HEK293 (cell line): ENCODE data around the gene MPV17.

Experiments
- CTCF ChIA-PET: fragments of 350-600 bp; formaldehyde crosslinking; extraction: SDS; loops from one replicate; lab custom pipeline; 2021; ENCODE audit warnings: antibody characterized with exemption; lab: Yijun Ruan, JAX
- POLR2A ChIA-PET: fragments of 300-600 bp; formaldehyde crosslinking; extraction: SDS; loops from one replicate; lab custom pipeline; 2020; ENCODE audit warnings: antibody characterized with exemption, inconsistent platforms; lab: Yijun Ruan, JAX
- H3K27ac ChIP-seq: fragments of 200-500 bp; sonication (Bioruptor generic); 2 replicates; pipeline ENCODE4 v1.5.1; 2014; ENCODE audit warnings: low read depth, low read length, control low read depth, inconsistent platforms; ENCODE audit errors: extremely low read depth
- H3K36me3 ChIP-seq, 2 experiments: fragments of 200-500 bp in 1 of 2; sonication (Bioruptor generic) in 1 of 2; 1 replicate in 1 of 2; 2 replicates in 1 of 2; pipeline ENCODE4 v1.5.1; 2014 to 2017; ENCODE audit warnings: inconsistent platforms in 2 of 2, low read length in 2 of 2; ENCODE audit not compliant: control insufficient read depth in 2 of 2, insufficient read depth in 1 of 2
- H3K4me1 ChIP-seq: fragments of 200-500 bp; sonication (Bioruptor generic); 2 replicates; pipeline ENCODE4 v1.5.1; 2014; ENCODE audit warnings: mild to moderate bottlenecking, low read length, inconsistent platforms; ENCODE audit not compliant: control insufficient read depth, insufficient read depth
- H3K4me3 ChIP-seq: 2 replicates; pipeline ENCODE4 v1.5.1; 2011; ENCODE audit warnings: low read depth, mild to moderate bottlenecking, control low read depth, low read length, moderate library complexity
- H3K9me3 ChIP-seq: fragments of 200-500 bp; sonication (Bioruptor generic); 2 replicates; pipeline ENCODE4 v1.5.1; 2014; ENCODE audit warnings: low read depth, low read length, inconsistent platforms; ENCODE audit not compliant: control insufficient read depth, insufficient read depth
- AEBP2 ChIP-seq: fragments of 450-650 bp; formaldehyde crosslinking; IDR thresholded peaks from 2 replicates; pipeline ENCODE4 v1.5.1; 2016; ENCODE audit warnings: missing biosample characterization, missing genetic modification characterization, borderline replicate concordance
- BCL11B ChIP-seq: fragments of 450-650 bp; formaldehyde crosslinking; IDR thresholded peaks from 2 replicates; pipeline ENCODE4 v1.5.1; 2016; ENCODE audit warnings: low read depth, missing biosample characterization, missing genetic modification characterization
- BCL6B ChIP-seq: fragments of 450-650 bp; formaldehyde crosslinking; IDR thresholded peaks from 2 replicates; pipeline ENCODE4 v1.5.1; 2017; ENCODE audit warnings: missing biosample characterization, missing genetic modification characterization
- KLF10 ChIP-seq: fragments of 450-650 bp; IDR thresholded peaks from 2 replicates; pipeline ENCODE4 v1.5.1; 2018; ENCODE audit warnings: missing biosample characterization, mild to moderate bottlenecking, missing genetic modification characterization
- MZF1 ChIP-seq: fragments of 450-650 bp; formaldehyde crosslinking; IDR thresholded peaks from 2 replicates; pipeline ENCODE4 v1.5.1; 2017; ENCODE audit warnings: missing biosample characterization, missing genetic modification characterization, borderline replicate concordance
- PRDM2 ChIP-seq: fragments of 450-650 bp; formaldehyde crosslinking; IDR thresholded peaks from 2 replicates; pipeline ENCODE4 v1.5.1; 2016; ENCODE audit warnings: missing biosample characterization, missing genetic modification characterization, borderline replicate concordance
- YY2 ChIP-seq: fragments of 450-650 bp; formaldehyde crosslinking; IDR thresholded peaks from 2 replicates; pipeline ENCODE4 v1.5.1; 2016; ENCODE audit warnings: missing biosample characterization, missing genetic modification characterization
- ZFP41 ChIP-seq: fragments of 450-650 bp; formaldehyde crosslinking; IDR thresholded peaks from 2 replicates; pipeline ENCODE4 v1.5.1; 2016; ENCODE audit warnings: missing biosample characterization, missing genetic modification characterization, borderline replicate concordance
- ZNF146 ChIP-seq: fragments of 450-650 bp; formaldehyde crosslinking; IDR thresholded peaks from 2 replicates; pipeline ENCODE4 v1.5.1; 2016; ENCODE audit warnings: missing biosample characterization, missing genetic modification characterization
- ZNF266 ChIP-seq: fragments of 450-650 bp; formaldehyde crosslinking; IDR thresholded peaks from 2 replicates; pipeline ENCODE4 v1.5.1; 2016; ENCODE audit warnings: missing biosample characterization, missing genetic modification characterization, low read depth
- ZNF341 ChIP-seq: fragments of 450-650 bp; formaldehyde crosslinking; IDR thresholded peaks from 2 replicates; pipeline ENCODE4; 2016; ENCODE audit warnings: low read depth, missing biosample characterization, missing genetic modification characterization
- ZNF426 ChIP-seq: fragments of 450-650 bp; formaldehyde crosslinking; IDR thresholded peaks from 2 replicates; pipeline ENCODE4 v1.5.1; 2017; ENCODE audit warnings: missing biosample characterization, missing genetic modification characterization, mild to moderate bottlenecking, inconsistent platforms, moderate library complexity
- ZNF560 ChIP-seq: fragments of 450-650 bp; formaldehyde crosslinking; IDR thresholded peaks from 2 replicates; pipeline ENCODE4 v1.5.1; 2017; ENCODE audit warnings: missing biosample characterization, missing genetic modification characterization, borderline replicate concordance
- ZNF626 ChIP-seq: fragments of 450-650 bp; sonication (Bioruptor Pico); formaldehyde crosslinking; IDR thresholded peaks from 2 replicates; pipeline ENCODE4 v1.5.1; 2018; ENCODE audit warnings: missing biosample characterization, missing genetic modification characterization, inconsistent platforms
- TF ChIP-seq, protein P1 (sequence below): fragments of 450-650 bp; IDR thresholded peaks from 2 replicates; pipeline ENCODE4 v1.5.1; 2018; ENCODE audit warnings: missing biosample characterization, missing genetic modification characterization
- TF ChIP-seq, protein P2 (sequence below): fragments of 450-650 bp; formaldehyde crosslinking; IDR thresholded peaks from 2 replicates; pipeline ENCODE4 v1.5.1; 2016; ENCODE audit warnings: missing biosample characterization, missing genetic modification characterization
- TF ChIP-seq, protein P3 (sequence below): fragments of 450-650 bp; formaldehyde crosslinking; IDR thresholded peaks from 2 replicates; pipeline ENCODE4; 2016; ENCODE audit warnings: missing biosample characterization, missing genetic modification characterization
- TF ChIP-seq, protein P4 (sequence below): fragments of 450-650 bp; formaldehyde crosslinking; IDR thresholded peaks from 2 replicates; pipeline ENCODE4 v1.5.1; 2016; ENCODE audit warnings: missing biosample characterization, missing genetic modification characterization

The MPV17 gene

DNA sequence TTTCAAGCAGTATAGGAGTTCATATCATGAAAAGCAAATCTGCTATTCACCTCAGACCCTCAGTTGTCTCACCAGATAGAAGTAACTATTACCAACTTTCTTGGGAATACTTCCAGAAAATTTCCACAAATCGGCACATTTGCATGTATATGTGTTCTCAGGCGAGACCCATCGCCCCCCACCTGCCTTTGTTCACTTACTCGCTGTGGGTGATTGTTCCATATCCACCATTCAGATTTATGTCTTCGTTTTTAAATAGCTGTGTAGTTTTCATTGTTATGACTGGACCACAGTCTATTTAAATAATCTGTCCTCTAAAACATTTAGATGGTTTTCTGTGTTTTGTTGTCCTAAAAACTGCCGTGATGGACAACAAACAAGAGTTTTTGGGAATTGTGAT is 37.4 kb downstream of the MPV17 start:
- Histone ChIP-seq H3K27ac (no peak overlapping the region), H3K36me3 (no peaks in the 10 kb centered on the region), H3K4me3 (no peak overlapping the region), H3K4me1 (no peaks in the 10 kb centered on the region; the same call in 1 of the 2 replicates), H3K9me3 (no peaks in the 10 kb centered on the region)
- POLR2A ChIA-PET, result no interaction called here
- CTCF ChIA-PET, result interaction anchor here (1.3 to 7.9 kb wide), 3 partner anchors 9 to 36 kb away, joined by 3 to 211 read pairs (median 6); no protein-coding TSS in a partner anchor
- no peak for TF ChIP-seq ZNF266 (tag by site-specific recombination)
- TF ChIP-seq ZNF341 (tag by site-specific recombination), result no peak
- TF ChIP-seq ZNF626 (tag by site-specific recombination), result no peak
- no peak for TF ChIP-seq BCL11B
- TF ChIP-seq, protein P1, sequence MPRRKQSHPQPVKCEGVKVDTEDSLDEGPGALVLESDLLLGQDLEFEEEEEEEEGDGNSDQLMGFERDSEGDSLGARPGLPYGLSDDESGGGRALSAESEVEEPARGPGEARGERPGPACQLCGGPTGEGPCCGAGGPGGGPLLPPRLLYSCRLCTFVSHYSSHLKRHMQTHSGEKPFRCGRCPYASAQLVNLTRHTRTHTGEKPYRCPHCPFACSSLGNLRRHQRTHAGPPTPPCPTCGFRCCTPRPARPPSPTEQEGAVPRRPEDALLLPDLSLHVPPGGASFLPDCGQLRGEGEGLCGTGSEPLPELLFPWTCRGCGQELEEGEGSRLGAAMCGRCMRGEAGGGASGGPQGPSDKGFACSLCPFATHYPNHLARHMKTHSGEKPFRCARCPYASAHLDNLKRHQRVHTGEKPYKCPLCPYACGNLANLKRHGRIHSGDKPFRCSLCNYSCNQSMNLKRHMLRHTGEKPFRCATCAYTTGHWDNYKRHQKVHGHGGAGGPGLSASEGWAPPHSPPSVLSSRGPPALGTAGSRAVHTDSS, result no peak
- TF ChIP-seq ZNF560 (tag by site-specific recombination), result no peak
- no peak for TF ChIP-seq AEBP2
- TF ChIP-seq, protein P2, sequence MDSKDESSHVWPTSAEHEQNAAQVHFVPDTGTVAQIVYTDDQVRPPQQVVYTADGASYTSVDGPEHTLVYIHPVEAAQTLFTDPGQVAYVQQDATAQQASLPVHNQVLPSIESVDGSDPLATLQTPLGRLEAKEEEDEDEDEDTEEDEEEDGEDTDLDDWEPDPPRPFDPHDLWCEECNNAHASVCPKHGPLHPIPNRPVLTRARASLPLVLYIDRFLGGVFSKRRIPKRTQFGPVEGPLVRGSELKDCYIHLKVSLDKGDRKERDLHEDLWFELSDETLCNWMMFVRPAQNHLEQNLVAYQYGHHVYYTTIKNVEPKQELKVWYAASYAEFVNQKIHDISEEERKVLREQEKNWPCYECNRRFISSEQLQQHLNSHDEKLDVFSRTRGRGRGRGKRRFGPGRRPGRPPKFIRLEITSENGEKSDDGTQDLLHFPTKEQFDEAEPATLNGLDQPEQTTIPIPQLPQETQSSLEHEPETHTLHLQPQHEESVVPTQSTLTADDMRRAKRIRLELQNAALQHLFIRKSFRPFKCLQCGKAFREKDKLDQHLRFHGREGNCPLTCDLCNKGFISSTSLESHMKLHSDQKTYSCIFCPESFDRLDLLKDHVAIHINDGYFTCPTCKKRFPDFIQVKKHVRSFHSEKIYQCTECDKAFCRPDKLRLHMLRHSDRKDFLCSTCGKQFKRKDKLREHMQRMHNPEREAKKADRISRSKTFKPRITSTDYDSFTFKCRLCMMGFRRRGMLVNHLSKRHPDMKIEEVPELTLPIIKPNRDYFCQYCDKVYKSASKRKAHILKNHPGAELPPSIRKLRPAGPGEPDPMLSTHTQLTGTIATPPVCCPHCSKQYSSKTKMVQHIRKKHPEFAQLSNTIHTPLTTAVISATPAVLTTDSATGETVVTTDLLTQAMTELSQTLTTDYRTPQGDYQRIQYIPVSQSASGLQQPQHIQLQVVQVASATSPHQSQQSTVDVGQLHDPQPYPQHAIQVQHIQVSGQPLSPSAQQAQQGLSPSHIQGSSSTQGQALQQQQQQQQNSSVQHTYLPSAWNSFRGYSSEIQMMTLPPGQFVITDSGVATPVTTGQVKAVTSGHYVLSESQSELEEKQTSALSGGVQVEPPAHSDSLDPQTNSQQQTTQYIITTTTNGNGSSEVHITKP, result no peak
- no peak for TF ChIP-seq MZF1 (tag by site-specific recombination)
- no peak for TF ChIP-seq ZNF426 (tag by site-specific recombination)

- H3K4me1 ChIP-seq, result no peaks in the 10 kb centered on the region; the same call in 1 of the 2 replicates
- H3K36me3 ChIP-seq, result no peaks in the 10 kb centered on the region
- ChIA-PET CTCF (interaction anchor here (1.0 to 7.9 kb wide), 5 partner anchors 12 to 94 kb away, joined by 3 to 211 read pairs (median 9); partner anchors contain the start of gene SLC30A3), POLR2A (no interaction called here)
- no peak overlapping the region for H3K27ac ChIP-seq
- H3K4me3 ChIP-seq, result no peak overlapping the region
- H3K9me3 ChIP-seq, result no peaks in the 10 kb centered on the region
- no peak for TF ChIP-seq ZFP41
- TF ChIP-seq, protein P3, sequence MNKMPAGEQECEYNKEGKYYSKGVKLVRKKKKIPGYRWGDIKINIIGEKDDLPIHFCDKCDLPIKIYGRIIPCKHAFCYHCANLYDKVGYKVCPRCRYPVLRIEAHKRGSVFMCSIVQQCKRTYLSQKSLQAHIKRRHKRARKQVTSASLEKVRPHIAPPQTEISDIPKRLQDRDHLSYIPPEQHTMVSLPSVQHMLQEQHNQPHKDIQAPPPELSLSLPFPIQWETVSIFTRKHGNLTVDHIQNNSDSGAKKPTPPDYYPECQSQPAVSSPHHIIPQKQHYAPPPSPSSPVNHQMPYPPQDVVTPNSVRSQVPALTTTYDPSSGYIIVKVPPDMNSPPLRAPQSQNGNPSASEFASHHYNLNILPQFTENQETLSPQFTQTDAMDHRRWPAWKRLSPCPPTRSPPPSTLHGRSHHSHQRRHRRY (tag by site-specific recombination), result no peak
- TF ChIP-seq PRDM2, result no peak
- no peak for TF ChIP-seq KLF10 (tag by site-specific recombination)
- TF ChIP-seq BCL6B (tag by site-specific recombination), result no peak
- TF ChIP-seq YY2, result no peak
- no peak for TF ChIP-seq ZNF146 (tag by site-specific recombination)
- TF ChIP-seq, protein P4, sequence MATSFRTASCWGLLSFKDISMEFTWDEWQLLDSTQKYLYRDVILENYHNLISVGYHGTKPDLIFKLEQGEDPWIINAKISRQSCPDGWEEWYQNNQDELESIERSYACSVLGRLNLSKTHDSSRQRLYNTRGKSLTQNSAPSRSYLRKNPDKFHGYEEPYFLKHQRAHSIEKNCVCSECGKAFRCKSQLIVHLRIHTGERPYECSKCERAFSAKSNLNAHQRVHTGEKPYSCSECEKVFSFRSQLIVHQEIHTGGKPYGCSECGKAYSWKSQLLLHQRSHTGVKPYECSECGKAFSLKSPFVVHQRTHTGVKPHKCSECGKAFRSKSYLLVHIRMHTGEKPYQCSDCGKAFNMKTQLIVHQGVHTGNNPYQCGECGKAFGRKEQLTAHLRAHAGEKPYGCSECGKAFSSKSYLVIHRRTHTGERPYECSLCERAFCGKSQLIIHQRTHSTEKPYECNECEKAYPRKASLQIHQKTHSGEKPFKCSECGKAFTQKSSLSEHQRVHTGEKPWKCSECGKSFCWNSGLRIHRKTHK (tag by site-specific recombination), result no peak
Measured at GRCh38 chr2:27284996-27285395, 37.9 kb downstream of the MPV17 start.
